ENCODE results near the gene TNF. TPM values are rescaled to one million over a fixed set of nuclear protein-coding genes. Genes with fewer than 3 reads are reported as not detected.

The TNF gene
- total RNA-seq, 2 donors from 2014 or later: 0.66 to 1.3 TPM

DNA sequence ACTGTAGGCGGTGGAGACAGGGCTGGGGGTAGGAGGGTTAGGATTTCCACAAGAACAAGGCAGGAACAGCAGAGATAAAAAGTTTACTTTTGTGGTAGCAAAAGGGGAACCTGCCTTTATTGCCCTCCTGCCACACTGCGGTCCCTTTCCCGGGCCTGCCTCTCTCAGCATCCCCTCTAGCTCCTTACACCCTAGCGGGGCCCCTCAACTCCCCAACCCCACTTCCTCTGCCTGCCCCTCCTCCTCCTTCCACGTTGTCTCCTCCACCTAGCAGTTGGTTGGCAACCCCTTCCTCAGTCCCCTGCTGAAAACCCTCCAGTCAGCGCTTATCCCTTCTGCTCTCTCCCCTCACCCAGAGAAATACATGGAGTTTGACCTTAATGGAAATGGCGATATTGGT is 40.4 kb downstream of the TNF start:
- no peak for TF ChIP-seq POLR2A (IDR thresholded peaks at IDR 0.05)
- TF ChIP-seq, protein P1, sequence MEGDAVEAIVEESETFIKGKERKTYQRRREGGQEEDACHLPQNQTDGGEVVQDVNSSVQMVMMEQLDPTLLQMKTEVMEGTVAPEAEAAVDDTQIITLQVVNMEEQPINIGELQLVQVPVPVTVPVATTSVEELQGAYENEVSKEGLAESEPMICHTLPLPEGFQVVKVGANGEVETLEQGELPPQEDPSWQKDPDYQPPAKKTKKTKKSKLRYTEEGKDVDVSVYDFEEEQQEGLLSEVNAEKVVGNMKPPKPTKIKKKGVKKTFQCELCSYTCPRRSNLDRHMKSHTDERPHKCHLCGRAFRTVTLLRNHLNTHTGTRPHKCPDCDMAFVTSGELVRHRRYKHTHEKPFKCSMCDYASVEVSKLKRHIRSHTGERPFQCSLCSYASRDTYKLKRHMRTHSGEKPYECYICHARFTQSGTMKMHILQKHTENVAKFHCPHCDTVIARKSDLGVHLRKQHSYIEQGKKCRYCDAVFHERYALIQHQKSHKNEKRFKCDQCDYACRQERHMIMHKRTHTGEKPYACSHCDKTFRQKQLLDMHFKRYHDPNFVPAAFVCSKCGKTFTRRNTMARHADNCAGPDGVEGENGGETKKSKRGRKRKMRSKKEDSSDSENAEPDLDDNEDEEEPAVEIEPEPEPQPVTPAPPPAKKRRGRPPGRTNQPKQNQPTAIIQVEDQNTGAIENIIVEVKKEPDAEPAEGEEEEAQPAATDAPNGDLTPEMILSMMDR (IDR thresholded peaks at IDR 0.05): no peak
- intact Hi-C loops (cut with DNase I): no loop called here

DNA sequence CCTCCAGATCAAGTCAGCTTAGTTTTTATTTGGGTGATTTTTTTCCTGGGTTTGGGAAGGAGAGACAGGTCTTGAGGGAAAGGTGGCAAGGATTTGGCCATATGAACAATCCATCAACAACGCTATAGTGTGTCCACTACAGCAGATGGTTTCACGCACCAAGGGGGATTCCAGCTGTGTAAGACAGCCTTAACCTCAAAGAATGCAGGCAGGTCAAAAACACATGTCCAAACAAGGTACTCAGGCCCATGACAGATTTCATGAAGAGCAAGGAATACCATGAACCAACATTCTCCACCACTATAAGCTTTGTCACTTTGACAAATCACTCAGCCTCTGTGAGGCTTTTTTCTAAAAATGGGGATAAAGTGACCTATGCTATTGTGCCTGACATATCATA is 41.6 kb downstream of the TNF start:
- Histone ChIP-seq H3K4me1 (peaks cover 13% of the 10 kb centered on the region), H3K4me3 (no peak overlapping the region), H3K9me3 (no peaks in the 10 kb centered on the region), H3K27me3 (no peaks in the 10 kb centered on the region), H3K36me3 (replicated peaks in 1 of 2; ENCODE audit: insufficient read depth in 1 of 2, low read depth in 2 of 2) (no peaks in the 10 kb centered on the region), H3K27ac (no peak overlapping the region)
- no peak for DNase-seq
- intact Hi-C loops (cut with DNase I): no loop called here
- 79 to 83% methylated on average over 2 of the region's 2 CpGs for WGBS, 2 donors
- TF ChIP-seq, protein P1 (IDR thresholded peaks at IDR 0.05): no peak
- no peak for TF ChIP-seq POLR2A (IDR thresholded peaks at IDR 0.05)
- no peak for ATAC-seq

More for the DNA sequence above, 40.4 kb downstream of the TNF start:
- H3K4me3 ChIP-seq: no peak overlapping the region
- no peak for DNase-seq
- no peaks in the 10 kb centered on the region for H3K27me3 ChIP-seq
- 69 to 73% methylated on average over 7 of the region's 7 CpGs for WGBS, 2 donors
- H3K27ac ChIP-seq: peak overlapping the region in 1 of 4 donors; percentile 53
- no peak for ATAC-seq
- no peaks in the 10 kb centered on the region for H3K9me3 ChIP-seq
- no peaks in the 10 kb centered on the region for H3K36me3 ChIP-seq (replicated peaks in 1 of 2; ENCODE audit: insufficient read depth in 1 of 2, low read depth in 2 of 2)
- H3K4me1 ChIP-seq: peaks cover 4% of the 10 kb centered on the region

DNA sequence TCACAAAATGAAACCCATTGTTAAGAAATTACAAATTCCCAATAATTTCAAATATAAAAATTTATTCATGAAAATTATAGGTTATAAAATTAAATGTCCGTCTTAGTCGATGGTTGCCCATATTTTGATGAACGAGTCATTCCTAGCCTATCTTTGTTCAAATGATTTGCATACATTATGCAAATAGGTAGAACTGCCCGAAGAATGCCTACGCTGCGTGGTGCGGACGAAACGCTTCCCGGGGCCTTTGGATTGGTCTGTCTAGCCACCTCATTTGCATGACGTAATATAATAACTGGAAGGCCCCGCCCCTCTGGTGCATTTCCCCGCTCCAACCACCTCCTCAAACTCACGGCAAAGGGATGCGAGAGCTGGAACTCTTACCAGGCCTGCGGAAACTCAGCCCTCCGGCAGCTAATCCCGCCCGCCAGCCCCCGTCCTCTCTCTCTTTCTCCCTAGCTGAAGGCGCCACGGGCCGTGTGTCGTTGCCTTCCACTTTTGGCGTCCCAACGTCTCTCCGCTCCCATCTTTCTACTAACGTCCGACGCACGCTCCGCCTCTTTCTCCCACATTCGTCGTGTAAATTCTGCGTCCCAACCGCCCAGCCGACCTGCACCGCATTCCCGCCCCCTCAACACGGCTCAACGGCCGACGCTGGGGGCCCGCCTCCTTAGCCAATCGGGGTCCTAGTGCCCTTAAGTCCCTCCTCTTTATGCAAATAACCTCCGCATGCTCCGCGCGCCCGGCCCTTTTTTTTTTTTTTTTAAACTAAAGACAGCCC is 44.6 kb downstream of the TNF start:
- intact Hi-C loops (cut with DNase I): no loop called here

DNA sequence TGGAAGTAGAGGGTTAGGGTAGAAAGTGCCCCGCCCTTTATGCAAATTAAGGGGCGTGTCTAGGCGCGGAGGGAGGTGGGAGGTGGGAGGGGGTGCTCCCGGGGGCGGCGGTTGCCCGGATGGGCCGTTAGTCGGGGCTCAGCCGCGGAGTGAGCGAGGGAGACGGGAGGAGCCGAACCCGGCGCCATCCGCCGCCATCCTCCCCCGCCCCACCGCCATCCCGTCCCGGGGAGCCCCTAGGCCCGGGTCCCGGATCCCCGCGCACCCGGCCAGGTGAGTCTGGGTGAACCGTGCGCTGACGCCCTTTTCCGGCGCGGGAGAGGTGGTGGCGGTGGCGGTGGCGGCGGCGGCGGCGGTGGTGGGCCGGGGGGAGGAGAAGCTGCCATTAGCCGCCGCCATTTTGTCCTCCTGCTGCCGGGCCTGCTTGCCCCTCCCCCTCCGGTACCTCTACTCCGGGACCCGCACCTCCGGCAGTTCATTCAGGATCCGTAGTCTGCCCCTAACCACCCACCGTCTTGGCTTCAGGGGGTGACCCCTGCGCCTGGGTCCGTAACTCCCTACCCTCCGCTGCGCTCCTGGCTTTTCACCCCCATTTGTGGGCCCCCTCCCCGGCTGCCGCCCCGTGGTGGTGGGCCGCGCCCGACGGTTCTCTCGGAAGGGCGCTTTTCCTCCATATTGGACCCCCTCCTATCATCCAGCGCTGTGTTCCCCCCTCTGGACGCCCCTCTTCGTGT is 45.4 kb downstream of the TNF start, which contains the start of gene PRRC2A:
TSS of gene PRRC2A (plus strand) at position 130 of the 734 bp plus-strand sequence. CDS start 2,075 bp downstream, outside the sequence.
- 0 to 1% methylated on average over 27 to 56 of the region's 67 CpGs for WGBS, 2 donors
- Histone ChIP-seq H3K27me3 (no peaks in the 10 kb centered on the region), H3K4me3 (peak within 1 kb of the TSS; percentile 52 to 93), H3K36me3 (replicated peaks in 1 of 2; ENCODE audit: insufficient read depth in 1 of 2, low read depth in 2 of 2) (peaks cover 8 to 24% of the 10 kb centered on the region in 2 donors), H3K9me3 (no peaks in the 10 kb centered on the region), H3K4me1 (peaks cover 23% of the 10 kb centered on the region), H3K27ac (peak within 1 kb of the TSS; percentile 92 to 99 (median 98))
- TF ChIP-seq POLR2A (IDR thresholded peaks at IDR 0.05): peak in 1 of 3 donors; percentile 10
- TF ChIP-seq, protein P1 (IDR thresholded peaks at IDR 0.05): no peak
- ATAC-seq: peak; percentile 28
- intact Hi-C loops (cut with DNase I): no loop called here
- DNase-seq: peak in 3 of 4 donors; percentile 77 to 97 (median 80)

More for the DNA sequence above, 44.6 kb downstream of the TNF start:
- DNase-seq (peak; percentile 97 to 99 (median 98)), ATAC-seq (peak; percentile 93)
- no peaks in the 10 kb centered on the region for H3K9me3 ChIP-seq
- peaks cover under 1 to 16% of the 10 kb centered on the region in 2 donors for H3K36me3 ChIP-seq (replicated peaks in 1 of 2; ENCODE audit: insufficient read depth in 1 of 2, low read depth in 2 of 2)
- H3K27me3 ChIP-seq: no peaks in the 10 kb centered on the region
- TF ChIP-seq, protein P1 (IDR thresholded peaks at IDR 0.05): peak in 3 of 7 experiments; percentile 5 to 19 (median 14)
- TF ChIP-seq POLR2A (IDR thresholded peaks at IDR 0.05): peak; percentile 84 to 97 (median 97)
- peak overlapping the region; percentile 92 to 99 (median 98) for H3K27ac ChIP-seq
- 0% methylated on average over 49 to 50 of the region's 50 CpGs for WGBS, 2 donors
- H3K4me3 ChIP-seq: peak overlapping the region in 1 of 2 donors; percentile 2
- peaks cover 23% of the 10 kb centered on the region for H3K4me1 ChIP-seq
